GM18526 (cell line): ENCODE results near the gene CD1C.

Experiments
- POLR2A ChIP-seq: IDR thresholded peaks from 3 replicates; pipeline ENCODE4 v1.6.1; 2011; ENCODE audit not compliant: insufficient read length; ENCODE audit errors: extremely low read depth

Gene CD1C

GRCh38 chr1:158289811-158290210 lies at the start of gene CD1C:
CD1C (plus strand) TSS chr1:158289923; CDS start chr1:158290065, 142 bp downstream.
- no peak for TF ChIP-seq POLR2A

DNA sequence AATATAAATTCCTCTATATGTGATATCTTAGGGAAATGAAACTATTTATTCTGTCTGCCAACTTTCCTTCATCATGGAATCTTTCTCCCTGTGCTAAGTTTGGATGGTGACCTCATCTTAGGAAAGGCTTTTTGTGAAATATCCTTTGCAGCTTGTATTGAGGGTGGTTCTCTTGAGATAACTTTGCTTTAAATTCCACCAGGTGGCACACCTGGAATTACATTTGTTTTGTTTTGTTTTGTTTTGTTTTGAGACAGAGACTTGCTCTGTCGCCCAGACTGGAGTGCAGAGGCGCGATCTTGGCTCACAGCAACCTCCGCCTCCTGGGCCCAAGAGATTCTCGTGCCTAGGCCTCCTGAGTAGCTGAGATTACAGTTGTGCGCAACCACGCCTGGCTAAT lies 43.1 kb upstream of the CD1C start:
- no peak for TF ChIP-seq POLR2A

DNA sequence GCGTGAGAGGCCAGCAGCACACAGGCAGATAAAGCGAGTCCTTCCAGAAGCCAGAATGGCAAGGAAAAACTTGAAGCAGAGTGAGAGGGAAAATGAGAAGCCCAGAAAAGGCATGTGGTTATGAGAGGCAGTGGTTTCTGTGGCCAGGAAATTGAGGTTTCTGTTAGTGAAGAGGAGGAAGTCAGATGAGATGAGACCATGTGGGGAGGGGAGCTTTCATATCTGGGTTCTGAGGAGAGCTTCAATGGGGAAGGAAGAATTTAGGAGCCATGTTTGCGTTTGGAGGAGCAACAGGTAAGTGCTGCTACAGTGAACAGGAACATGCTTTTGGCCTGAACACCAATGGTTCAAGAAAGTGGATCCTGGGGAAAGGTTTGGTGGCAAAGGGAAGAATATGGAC lies 41.6 kb upstream of the CD1C start:
- no peak for TF ChIP-seq POLR2A

DNA sequence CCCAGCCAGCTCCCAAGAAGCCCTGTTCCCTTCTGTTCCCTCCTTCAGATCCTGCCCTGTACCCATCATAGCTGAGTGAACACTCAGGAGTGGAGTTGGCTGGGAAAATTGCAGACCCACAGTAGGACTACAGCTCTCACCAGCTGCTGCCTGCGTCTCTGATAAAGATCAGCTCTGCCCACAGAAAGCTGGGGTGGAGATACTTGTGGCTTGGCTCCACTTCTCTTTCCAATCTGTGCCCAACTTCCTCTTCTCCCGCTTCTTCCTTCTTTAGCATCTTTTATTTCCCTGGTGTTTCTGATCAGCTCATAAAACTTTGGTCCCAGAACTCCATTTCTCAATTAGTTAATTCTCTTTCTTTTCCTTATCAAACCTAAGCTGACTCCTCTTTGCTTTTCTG lies 41.0 kb upstream of the CD1C start:
- TF ChIP-seq POLR2A = no peak

GRCh38 chr1:158249646-158250045 lies 40.1 kb upstream of the CD1C start:
- TF ChIP-seq POLR2A = no peak

DNA sequence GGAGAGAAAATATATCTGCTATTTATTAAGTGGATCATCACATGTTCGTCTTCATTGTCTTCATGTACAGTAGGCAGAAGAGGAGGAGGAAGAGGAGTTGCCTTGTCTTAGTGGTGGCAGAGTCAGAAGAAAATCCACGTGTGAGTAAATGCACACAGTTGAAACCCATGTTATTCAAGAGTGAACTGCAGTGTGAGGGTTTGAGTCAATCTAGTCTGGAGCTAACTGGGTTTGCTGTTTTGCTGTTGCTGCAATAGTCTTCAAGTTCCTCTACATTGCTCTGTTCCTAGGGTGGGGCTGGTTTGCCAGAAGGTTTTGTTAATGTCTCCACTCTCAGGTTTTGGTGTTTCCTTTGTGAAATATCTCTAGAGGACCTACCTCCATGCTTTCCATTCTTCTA lies 38.6 kb upstream of the CD1C start:
- no peak for TF ChIP-seq POLR2A

DNA sequence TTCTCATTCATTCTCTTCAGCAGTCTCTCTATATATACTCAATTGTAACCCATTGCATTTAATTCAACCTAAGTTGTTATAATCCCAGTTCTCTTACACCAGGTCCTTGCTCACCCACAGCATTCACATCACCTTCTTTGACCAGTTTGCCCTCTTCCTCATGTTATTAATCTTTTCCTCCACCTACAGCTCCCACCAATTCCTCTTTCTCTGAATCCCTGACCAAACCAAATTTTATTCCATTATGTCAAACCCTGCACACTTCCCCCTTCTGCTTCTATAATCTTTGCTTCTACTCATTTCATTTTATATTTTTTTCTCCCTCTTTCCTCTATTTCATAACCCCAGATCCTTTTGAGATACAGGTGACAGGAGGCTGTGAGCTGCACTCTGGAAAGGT lies 34.1 kb upstream of the CD1C start:
- TF ChIP-seq POLR2A = no peak

DNA sequence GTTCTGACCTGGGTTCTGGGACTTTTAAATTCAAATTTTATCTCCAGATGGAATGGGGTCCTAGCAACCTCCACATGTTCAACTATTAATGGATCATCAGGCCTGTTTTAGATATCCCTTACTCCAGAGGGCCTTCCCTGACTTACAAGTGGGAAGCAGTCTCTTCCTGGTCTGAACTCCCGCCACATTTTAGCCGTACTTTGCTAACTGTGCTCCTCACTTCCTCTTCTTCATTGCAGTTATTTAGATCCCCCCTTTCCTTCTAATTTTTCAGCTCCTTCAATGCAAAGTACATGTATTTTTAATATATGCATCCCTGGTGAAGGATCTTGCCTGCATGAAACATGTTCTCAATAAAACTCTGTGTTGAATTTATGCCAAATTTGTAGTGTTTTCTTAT lies 31.8 kb upstream of the CD1C start:
- no peak for TF ChIP-seq POLR2A

DNA sequence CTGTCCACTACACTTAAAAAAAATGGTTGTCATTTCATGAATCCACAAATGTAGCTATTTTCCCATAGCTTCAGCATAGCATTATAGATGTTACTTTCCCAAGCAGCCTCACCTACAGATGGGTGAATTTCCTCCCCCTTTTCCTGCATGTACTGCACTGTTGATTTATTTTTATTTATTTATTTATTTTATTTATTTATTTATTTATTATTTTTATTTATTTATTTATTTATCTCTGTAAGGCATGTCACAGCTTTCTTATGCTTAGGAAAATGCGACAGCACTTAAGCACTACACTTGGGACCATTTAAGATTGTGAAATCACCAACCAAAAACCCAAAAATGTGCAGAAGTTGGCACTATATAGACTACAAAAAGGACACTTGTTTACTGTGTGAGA lies 30.6 kb upstream of the CD1C start:
- no peak for TF ChIP-seq POLR2A

GRCh38 chr1:158272681-158273080 lies 17.0 kb upstream of the CD1C start:
- TF ChIP-seq POLR2A = no peak

GRCh38 chr1:158274797-158275196 lies 14.9 kb upstream of the CD1C start:
- TF ChIP-seq POLR2A = no peak

- TF ChIP-seq POLR2A = no peak
Measured at GRCh38 chr1:158283965-158284364, 5.8 kb upstream of the CD1C start.

DNA sequence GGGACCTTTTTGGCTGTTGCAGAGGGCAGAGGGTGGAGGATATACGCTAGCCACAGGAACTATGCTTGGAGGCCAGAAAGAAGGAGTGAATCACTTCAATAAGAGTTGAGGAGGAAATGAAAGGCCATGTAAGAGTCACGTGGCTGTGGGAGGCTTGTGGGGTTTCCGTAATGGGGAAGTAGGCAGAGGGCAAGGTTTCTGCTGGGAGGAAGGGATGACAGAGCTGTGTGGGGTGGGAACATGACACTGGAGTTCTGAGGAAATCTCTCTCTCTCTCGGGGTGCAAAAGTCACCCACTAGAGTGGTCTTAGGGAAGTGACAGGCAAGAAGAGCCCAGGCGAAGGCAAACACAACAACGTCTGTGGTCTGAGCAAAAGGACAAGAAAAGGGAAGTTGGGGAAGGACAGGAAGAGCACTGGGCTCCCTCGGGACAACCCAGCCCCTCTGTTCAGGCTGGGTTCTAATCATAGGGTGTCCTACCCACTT lies 3.9 kb upstream of the CD1C start:
- no peak for TF ChIP-seq POLR2A

GRCh38 chr1:158286487-158286886 lies 3.2 kb upstream of the CD1C start:
- no peak for TF ChIP-seq POLR2A

DNA sequence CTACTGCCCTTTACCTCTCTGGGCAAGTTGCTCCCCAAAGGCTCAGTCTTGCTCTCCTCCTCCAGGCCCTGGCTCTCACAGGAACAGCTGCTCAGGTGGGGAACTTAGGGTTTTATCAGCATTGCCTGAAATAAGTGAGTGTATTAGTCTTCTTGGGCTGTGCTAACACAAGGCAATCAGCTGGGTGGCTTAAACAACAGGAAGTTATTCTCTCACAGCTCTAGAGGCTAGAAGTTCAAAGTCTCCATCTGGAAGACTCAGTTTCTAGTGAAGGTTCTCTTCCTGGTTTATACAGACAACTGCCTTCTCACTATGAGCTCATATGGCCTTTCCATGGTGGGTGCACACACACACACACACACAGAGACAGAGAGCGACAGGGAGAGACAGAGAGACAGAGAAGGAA lies 2.8 kb upstream of the CD1C start:
- TF ChIP-seq POLR2A = no peak

DNA sequence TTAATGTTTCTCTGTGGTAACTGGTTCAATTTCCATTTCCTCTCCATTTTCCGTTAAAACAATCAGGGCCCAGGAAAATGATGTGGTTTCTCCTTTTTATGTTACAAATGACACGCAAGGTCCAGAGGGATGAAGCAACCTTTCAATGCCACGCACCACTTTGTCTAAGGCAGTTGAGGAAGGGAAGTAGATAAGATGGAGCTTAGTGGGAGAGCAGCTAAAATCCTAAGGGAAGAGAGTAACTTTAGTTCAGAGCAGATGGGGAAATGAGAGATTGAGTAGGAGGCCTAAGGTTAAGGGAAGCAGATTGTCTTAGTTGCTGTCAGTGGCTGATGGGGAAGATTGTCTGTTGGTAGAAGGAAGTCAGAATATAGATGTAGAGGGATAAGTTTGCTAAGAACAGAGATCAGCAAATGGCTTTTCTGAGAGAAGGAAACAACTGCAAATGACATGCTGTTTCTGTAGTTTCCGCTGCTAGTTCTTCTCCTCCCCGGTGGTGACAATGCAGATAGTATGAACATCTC lies 660 bp downstream of the CD1C start:
- TF ChIP-seq POLR2A = no peak

- no peak for TF ChIP-seq POLR2A
Measured at GRCh38 chr1:158295791-158296190, 6.1 kb downstream of the CD1C start.

DNA sequence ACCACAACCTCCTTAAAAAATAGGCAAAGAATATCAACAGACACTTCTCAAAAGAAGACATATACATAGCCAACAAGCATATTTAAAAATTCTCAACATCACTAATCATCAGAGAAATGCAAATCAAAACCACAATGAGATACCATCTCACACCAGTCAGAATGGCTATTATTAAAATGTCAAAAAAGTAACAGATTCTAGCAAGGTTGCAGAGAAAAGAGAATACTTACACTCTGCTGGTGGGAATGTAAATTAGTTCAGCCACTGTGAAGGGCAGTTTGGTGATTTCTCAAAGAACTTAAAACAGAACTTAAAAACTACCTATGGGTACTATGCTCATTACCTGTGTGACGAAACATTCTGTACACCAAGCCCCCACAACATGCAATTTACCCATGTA lies 20.9 kb downstream of the CD1C start:
- no peak for TF ChIP-seq POLR2A
